ENCODE measurements around the gene CCZ1B.
"Not testable (repeated sequence)": the region's sequence is repeated elsewhere in the genome, so short reads cannot be mapped to it uniquely, and the experiment has no call there.

The CCZ1B gene

GRCh38 chr7:6749335-6749734 is 76.7 kb downstream of the CCZ1B start:
- not testable (repeated sequence) for DNase-seq (ENCODE audit: low read depth, low spot score)
